Measurements from ENCODE around the gene EMSY.

DNA sequence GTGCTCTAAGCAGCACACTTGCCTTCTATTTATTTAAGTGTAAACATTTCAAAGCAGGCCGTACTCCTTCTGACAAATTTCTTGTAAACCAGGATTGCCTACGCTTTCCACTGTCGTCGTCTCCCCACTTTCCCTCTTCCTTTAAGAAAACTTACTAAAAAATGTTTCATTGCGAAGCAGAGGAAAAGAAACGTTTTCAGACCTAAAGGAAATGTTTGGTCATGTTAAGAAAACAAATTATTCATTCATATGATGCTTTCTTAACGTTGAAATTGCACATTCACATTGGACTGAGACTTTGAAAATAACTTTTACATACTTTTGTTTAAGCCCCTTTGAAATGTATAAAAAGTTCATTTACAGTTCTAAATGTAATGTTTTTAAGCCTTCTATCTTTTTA, 106.0 kb downstream of the EMSY start:
- TF ChIP-seq, protein P1, sequence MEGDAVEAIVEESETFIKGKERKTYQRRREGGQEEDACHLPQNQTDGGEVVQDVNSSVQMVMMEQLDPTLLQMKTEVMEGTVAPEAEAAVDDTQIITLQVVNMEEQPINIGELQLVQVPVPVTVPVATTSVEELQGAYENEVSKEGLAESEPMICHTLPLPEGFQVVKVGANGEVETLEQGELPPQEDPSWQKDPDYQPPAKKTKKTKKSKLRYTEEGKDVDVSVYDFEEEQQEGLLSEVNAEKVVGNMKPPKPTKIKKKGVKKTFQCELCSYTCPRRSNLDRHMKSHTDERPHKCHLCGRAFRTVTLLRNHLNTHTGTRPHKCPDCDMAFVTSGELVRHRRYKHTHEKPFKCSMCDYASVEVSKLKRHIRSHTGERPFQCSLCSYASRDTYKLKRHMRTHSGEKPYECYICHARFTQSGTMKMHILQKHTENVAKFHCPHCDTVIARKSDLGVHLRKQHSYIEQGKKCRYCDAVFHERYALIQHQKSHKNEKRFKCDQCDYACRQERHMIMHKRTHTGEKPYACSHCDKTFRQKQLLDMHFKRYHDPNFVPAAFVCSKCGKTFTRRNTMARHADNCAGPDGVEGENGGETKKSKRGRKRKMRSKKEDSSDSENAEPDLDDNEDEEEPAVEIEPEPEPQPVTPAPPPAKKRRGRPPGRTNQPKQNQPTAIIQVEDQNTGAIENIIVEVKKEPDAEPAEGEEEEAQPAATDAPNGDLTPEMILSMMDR (IDR thresholded peaks at IDR 0.05) = no peak
- TF ChIP-seq POLR2A (IDR thresholded peaks at IDR 0.05) (no peak), EP300 (IDR thresholded peaks at IDR 0.05) (no peak)

Data from sigmoid colon (tissue), 4 donors.